COR-L47 (cell line): Measurements from ENCODE around the gene FNIP2.

Experiments used
- DNase-seq: peaks from one replicate; lab custom pipeline; 2025; lab: John Stamatoyannopoulos, UW

FNIP2 gene

GRCh38 chr4:158837527-158838141 is 68.8 kb downstream of the FNIP2 start:
- DNase-seq = no peak

GRCh38 chr4:158840131-158840530 is 71.3 kb downstream of the FNIP2 start:
- DNase-seq = no peak

- DNase-seq = no peak
Measured at GRCh38 chr4:158841540-158841939, 72.7 kb downstream of the FNIP2 start.

- no peak for DNase-seq
Measured at GRCh38 chr4:158845311-158846041, 76.7 kb downstream of the FNIP2 start.

GRCh38 chr4:158847535-158847934 is 78.7 kb downstream of the FNIP2 start:
- DNase-seq = no peak

GRCh38 chr4:158849681-158850080 is 80.9 kb downstream of the FNIP2 start:
- DNase-seq = no peak

- DNase-seq = no peak
Measured at GRCh38 chr4:158850371-158850770, 81.5 kb downstream of the FNIP2 start.

- no peak for DNase-seq
Measured at GRCh38 chr4:158850800-158851644, 82.2 kb downstream of the FNIP2 start.

- DNase-seq = no peak
Measured at GRCh38 chr4:158854236-158854635, 85.4 kb downstream of the FNIP2 start.

- DNase-seq = peak; percentile 23
Measured at GRCh38 chr4:158856852-158857251, 88.0 kb downstream of the FNIP2 start.

GRCh38 chr4:158857951-158858350 is 89.1 kb downstream of the FNIP2 start:
- DNase-seq = no peak

- DNase-seq = no peak
Measured at GRCh38 chr4:158858410-158859199, 89.8 kb downstream of the FNIP2 start.

- DNase-seq = no peak
Measured at GRCh38 chr4:158859661-158860060, 90.8 kb downstream of the FNIP2 start.

- no peak for DNase-seq
Measured at GRCh38 chr4:158860856-158861255, 92.0 kb downstream of the FNIP2 start.

- DNase-seq = no peak
Measured at GRCh38 chr4:158861281-158861680, 92.5 kb downstream of the FNIP2 start.

- no peak for DNase-seq
Measured at GRCh38 chr4:158861766-158862165, 92.9 kb downstream of the FNIP2 start.

GRCh38 chr4:158863296-158863695 is 94.5 kb downstream of the FNIP2 start:
- peak; percentile 82 for DNase-seq

GRCh38 chr4:158865520-158866177 is 96.8 kb downstream of the FNIP2 start:
- no peak for DNase-seq

GRCh38 chr4:158869001-158869400 is 100.2 kb downstream of the FNIP2 start:
- no peak for DNase-seq

GRCh38 chr4:158869761-158870160 is 100.9 kb downstream of the FNIP2 start:
- DNase-seq = no peak

GRCh38 chr4:158870282-158870625 is 101.4 kb downstream of the FNIP2 start:
- no peak for DNase-seq
